ENCODE results near the gene SCRN2. TPM values are rescaled to one million over a fixed set of nuclear protein-coding genes. Genes with fewer than 3 reads are reported as not detected.

Gene SCRN2
- total and polyA plus RNA-seq, 2 donors (not counting 3 experiments of a cell fraction or from before 2014, with no cell fraction given) = 31.7 to 48.9 TPM

GRCh38 chr17:47819475-47819874 lies 21.6 kb downstream of the SCRN2 start:
- Histone ChIP-seq H3K27me3 (ENCODE audit: control insufficient read depth in 2 of 2, insufficient read depth in 2 of 2, low read length in 2 of 2) (no peaks in the 10 kb centered on the region), H3K9ac (replicated peaks; ENCODE audit: extremely low read depth, insufficient read depth, low read length) (no peak overlapping the region), H3K79me2 (ENCODE audit: control insufficient read depth, insufficient read depth, low read length) (peaks cover 9% of the 10 kb centered on the region), H3K9me1 (replicated peaks; ENCODE audit: control insufficient read depth, extremely low read depth, insufficient read depth, low read length) (no peaks in the 10 kb centered on the region), H3K36me3 (ENCODE audit: control insufficient read depth in 2 of 2, extremely low read depth in 1 of 2, insufficient read depth in 2 of 2, low read length in 2 of 2) (peaks cover 3 to 42% of the 10 kb centered on the region in 2 experiments), H3K4me3 (replicated peaks in 1 of 3; ENCODE audit: insufficient read depth in 1 of 3, low read depth in 1 of 3, low read length in 3 of 3) (no peak overlapping the region), H3K27ac (ENCODE audit: insufficient read depth, low read depth, low read length) (no peak overlapping the region), H3K4me1 (ENCODE audit: control insufficient read depth, extremely low read depth, insufficient read depth, low read length) (peaks cover 17% of the 10 kb centered on the region), H4K20me1 (replicated peaks; ENCODE audit: control insufficient read depth, extremely low read depth, insufficient read depth, low read length) (no peaks in the 10 kb centered on the region), H3K9me3 (replicated peaks; ENCODE audit: control insufficient read depth, insufficient read depth, low read length) (no peaks in the 10 kb centered on the region), H2AFZ (ENCODE audit: low read depth, low read length) (no peak overlapping the region), H3K4me2 (ENCODE audit: insufficient read depth, low read length) (no peak overlapping the region)
- TF ChIP-seq POLR2AphosphoS5 (IDR thresholded peaks at IDR 0.05; ENCODE audit: insufficient read depth, low read depth, low read length) (no peak), JUN (IDR thresholded peaks at IDR 0.05; ENCODE audit: borderline replicate concordance, insufficient read depth, insufficient read length, low read depth) (no peak), EZH2 (IDR thresholded peaks at IDR 0.05; ENCODE audit: borderline replicate concordance, low read depth, low read length, severe bottlenecking) (no peak), MAX (IDR thresholded peaks at IDR 0.05; ENCODE audit: insufficient read depth, insufficient read length) (no peak), MYC (IDR thresholded peaks at IDR 0.05; ENCODE audit: low read depth, low read length) (no peak), GATA2 (IDR thresholded peaks at IDR 0.05; ENCODE audit: insufficient read depth, insufficient read length, low read depth, low read length) (no peak), FOS (IDR thresholded peaks at IDR 0.05; ENCODE audit: borderline replicate concordance, insufficient read depth, low read length) (no peak)
- BruUV-seq (replicated peaks) = no TSS peak
- ChIA-PET POLR2A (no interaction called here), CTCF (no interaction called here)
- no peak for FAIRE-seq
- intact Hi-C loops (cut with micrococcal nuclease) = no loop called here
- DNase-seq (ENCODE audit: low read depth, low spot score) = no peak
- dilution Hi-C loops (cut with MboI; ENCODE audit: extremely low pct_ligation_motif_present, low sequenced_read_pairs) = no loop called here

DNA sequence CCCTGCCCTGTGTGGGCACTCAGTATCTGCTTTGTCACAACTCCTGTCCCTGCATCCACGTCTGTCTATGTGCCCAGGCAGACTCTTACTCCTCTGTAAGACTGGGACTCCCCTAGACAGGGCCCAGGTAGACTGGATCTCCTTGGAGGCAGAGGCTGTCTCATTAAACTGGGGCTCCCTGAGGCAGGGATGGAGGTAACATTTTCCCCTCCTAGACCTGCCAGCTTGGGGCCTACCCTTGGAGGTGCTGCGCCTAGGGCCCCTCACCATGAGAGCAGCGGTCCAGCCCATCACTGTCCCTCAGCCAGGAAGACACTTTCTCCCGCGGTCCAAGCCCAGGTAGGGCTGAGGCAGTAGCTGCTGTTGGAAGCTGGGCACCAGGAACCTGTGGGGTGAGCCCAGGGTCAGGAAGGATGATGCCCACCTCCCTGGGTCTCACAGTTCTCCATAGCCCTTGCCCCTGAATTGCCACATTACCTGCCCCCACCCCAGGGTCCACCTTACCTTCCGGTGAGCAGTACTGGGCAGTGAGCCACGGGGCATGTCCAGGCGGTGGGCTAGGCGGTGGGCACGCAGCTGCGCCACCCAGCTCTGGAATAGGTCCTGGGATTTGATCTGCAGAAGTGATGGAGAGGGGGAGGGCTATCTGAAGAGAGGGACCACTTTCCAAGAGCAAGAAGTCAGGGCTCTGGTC lies 22.9 kb downstream of the SCRN2 start:
- no peak overlapping the region for H3K4me3 ChIP-seq (replicated peaks in 1 of 3; ENCODE audit: insufficient read depth in 1 of 3, low read depth in 1 of 3, low read length in 3 of 3)
- no TSS peak for BruUV-seq (replicated peaks)
- peaks cover 9% of the 10 kb centered on the region for H3K79me2 ChIP-seq (ENCODE audit: control insufficient read depth, insufficient read depth, low read length)
- no peaks in the 10 kb centered on the region for H3K27me3 ChIP-seq (ENCODE audit: control insufficient read depth in 2 of 2, insufficient read depth in 2 of 2, low read length in 2 of 2)
- intact Hi-C loops (cut with micrococcal nuclease) = no loop called here
- no peak overlapping the region for H2AFZ ChIP-seq (ENCODE audit: low read depth, low read length)
- no peak overlapping the region for H3K27ac ChIP-seq (ENCODE audit: insufficient read depth, low read depth, low read length)
- H3K36me3 ChIP-seq (ENCODE audit: control insufficient read depth in 2 of 2, extremely low read depth in 1 of 2, insufficient read depth in 2 of 2, low read length in 2 of 2) = peaks cover 3 to 43% of the 10 kb centered on the region in 2 experiments
- FAIRE-seq (no peak), DNase-seq (ENCODE audit: low read depth, low spot score) (no peak)
- ChIA-PET POLR2A (no interaction called here), CTCF (no interaction called here)
- H3K9ac ChIP-seq (replicated peaks; ENCODE audit: extremely low read depth, insufficient read depth, low read length) = no peak overlapping the region
- no peaks in the 10 kb centered on the region for H4K20me1 ChIP-seq (replicated peaks; ENCODE audit: control insufficient read depth, extremely low read depth, insufficient read depth, low read length)
- H3K9me1 ChIP-seq (replicated peaks; ENCODE audit: control insufficient read depth, extremely low read depth, insufficient read depth, low read length) = no peaks in the 10 kb centered on the region
- peaks cover 17% of the 10 kb centered on the region for H3K4me1 ChIP-seq (ENCODE audit: control insufficient read depth, extremely low read depth, insufficient read depth, low read length)
- dilution Hi-C loops (cut with MboI; ENCODE audit: extremely low pct_ligation_motif_present, low sequenced_read_pairs) = no loop called here
- TF ChIP-seq MAX (IDR thresholded peaks at IDR 0.05; ENCODE audit: insufficient read depth, insufficient read length) (no peak), POLR2A (IDR thresholded peaks at IDR 0.05; ENCODE audit: low read depth, low read length) (no peak), GATA2 (IDR thresholded peaks at IDR 0.05; ENCODE audit: insufficient read depth, insufficient read length, low read depth, low read length) (no peak), CTCF (IDR thresholded peaks at IDR 0.05; ENCODE audit: extremely low read depth in 1 of 2, insufficient read depth in 1 of 2, low read depth in 1 of 2, low read length in 2 of 2) (no peak), FOS (IDR thresholded peaks at IDR 0.05; ENCODE audit: borderline replicate concordance, insufficient read depth, low read length) (no peak), POLR2AphosphoS5 (IDR thresholded peaks at IDR 0.05; ENCODE audit: insufficient read depth, low read depth, low read length) (no peak), EZH2 (IDR thresholded peaks at IDR 0.05; ENCODE audit: borderline replicate concordance, low read depth, low read length, severe bottlenecking) (no peak), MYC (IDR thresholded peaks at IDR 0.05; ENCODE audit: low read depth, low read length) (no peak)
- no peak overlapping the region for H3K4me2 ChIP-seq (ENCODE audit: insufficient read depth, low read length)
- no peaks in the 10 kb centered on the region for H3K9me3 ChIP-seq (replicated peaks; ENCODE audit: control insufficient read depth, insufficient read depth, low read length)

Data from endothelial cell of umbilical vein (primary cell).